Measurements from ENCODE around the gene RHOT2.
"Not testable (repeated sequence)": the region's sequence is repeated elsewhere in the genome, so short reads cannot be mapped to it uniquely, and the experiment has no call there.

Gene RHOT2

DNA sequence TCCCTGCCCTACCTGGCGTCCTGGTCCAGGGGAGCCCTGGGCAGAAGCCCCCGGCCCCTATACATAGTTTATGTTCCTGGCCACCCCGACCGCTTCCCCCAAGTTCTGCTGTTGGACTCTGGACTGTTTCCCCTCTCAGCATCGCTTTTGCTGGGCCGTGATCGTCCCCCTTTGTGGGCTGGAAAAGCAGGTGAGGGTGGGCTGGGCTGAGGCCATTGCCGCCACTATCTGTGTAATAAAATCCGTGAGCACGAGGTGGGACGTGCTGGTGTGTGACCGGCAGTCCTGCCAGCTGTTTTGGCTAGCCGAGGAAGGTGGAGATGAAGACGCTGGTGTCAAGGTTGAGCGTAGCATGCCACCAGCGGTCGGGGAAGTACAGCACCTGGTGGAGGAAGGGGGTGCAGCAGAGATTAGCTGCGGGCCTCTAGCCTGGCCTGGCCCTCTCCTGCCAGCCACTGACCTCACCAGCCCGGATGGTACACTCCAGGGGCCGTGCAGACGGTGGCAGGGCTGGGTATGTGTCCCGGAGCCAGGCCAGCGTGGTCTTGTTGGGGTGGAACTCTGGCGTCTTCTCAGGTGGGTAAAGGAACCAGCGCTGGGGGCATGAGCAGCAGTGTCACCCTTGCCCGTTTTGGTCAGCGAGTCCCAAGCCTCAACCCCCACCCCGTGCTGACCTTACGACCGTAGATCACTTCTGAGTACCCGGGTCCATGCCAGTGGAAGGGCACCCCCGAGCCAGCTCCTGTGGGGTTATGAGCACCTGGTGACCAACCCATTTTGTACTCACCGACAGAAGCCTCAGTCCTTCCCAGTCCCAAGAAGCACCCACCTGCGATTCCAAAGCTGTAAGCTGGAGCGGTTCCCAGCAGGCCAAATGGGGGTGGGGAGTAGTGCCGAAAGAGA, 14.8 kb downstream of the RHOT2 start:
- no peak for DNase-seq

DNA sequence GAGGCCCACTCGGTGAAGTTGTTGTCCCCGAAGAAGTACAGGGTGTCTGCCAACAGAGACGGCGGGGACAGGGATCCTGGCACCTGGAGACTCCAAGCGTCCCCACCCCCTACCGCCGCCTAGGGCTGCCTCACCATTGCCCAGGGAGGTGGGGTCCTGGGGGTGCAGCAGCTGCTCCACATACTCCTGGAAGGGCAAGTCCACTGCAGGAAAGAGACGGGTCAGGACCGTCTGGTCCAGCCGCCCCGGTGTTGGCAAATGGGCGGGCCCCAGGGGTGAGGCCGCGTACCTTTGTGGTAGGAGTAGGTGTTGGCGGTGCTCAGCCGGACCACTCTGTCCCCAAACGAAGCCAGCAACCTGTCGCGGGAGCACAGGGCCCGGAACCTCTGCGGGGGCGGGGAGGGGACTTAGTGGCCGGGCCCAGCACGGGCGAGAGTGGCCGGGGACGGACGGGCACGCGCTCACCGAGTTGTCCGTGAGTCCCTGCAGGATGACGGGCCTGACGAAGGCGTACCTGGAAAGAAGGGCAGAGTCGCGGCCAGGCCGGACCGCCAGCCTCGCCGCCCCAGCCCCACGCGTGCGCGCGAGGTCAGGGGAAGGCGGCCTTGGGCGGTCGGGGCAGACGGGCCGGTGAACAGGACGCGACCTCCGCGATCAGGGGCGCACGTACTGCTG, 15.6 kb downstream of the RHOT2 start:
- no peak for DNase-seq

DNA sequence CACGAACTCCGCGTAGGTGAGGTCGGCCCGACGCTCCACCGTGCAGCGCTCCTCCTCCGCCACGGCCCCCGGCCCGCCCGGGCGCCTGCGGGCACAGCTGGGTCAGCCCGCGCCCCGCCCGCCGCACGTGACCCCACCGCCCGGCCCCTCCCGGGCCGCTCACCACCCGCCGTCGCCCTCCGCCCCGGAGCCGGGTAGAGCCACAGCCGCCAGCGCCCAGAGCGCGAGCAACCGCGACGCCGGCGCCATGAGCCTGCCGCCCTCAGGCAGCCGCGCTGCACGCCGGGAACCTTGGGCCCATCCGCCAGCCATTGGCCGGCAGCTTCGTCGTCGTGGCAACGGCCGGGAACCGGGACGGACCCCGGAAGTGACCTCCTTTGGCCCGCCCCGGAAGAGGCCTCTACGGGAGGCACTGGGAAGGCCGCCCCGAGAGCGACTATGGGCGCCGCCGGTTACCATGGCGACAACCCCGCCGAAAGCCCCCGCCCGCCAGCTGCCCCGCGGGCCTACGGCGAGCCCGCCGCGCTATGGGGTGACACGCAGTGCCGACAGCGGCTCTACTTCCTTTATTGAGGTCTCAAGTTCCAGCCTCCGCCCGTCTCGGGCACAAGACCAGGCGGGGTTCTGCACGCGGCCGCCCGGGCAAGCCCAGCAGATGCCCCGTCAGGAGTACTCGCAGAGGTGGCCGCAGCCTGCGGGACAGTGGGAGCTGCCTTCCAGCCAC, 16.3 kb downstream of the RHOT2 start, which contains the start of gene JMJD8:
TSS of gene JMJD8 (minus strand) at position 264 of the 724 bp plus-strand sequence. CDS start at position 249, 15 bp downstream.
- DNase-seq = peak; percentile 95 to 96

DNA sequence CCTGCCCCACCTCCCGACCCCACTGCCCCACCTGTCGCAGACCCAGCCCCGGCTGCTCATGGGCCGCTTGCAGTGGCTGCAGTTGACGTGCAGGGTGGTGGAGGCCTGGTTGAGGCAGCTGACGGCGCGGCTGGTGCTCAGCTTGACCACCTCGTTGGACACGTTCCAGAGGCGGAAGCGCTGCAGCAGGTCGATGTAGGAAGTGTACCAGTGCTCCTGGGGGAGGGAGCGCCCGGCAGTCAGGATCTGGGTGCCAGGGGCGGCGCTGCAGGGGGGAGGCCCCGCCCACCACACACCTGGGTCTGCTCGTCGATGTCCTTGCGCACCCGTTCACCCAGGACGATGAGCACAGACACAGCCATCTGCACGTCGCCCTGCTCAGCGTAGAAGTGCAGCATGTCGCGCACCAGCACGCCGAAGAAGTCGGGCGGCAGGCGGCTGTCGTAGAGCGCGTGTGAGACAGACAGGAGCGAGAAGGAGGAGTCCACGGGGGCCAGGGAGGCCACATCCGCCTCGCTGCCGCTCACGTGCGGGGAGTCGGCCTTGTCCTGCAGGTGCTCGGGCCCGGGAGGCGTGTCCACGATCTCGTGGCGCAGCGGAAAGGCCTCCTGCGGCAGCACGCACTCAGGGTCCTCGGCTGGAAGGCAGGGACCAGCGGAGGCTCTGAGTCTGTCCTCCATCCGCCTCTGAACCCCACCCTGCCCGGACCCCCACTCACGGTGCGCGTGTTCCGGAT, 17.2 kb downstream of the RHOT2 start:
- no peak for DNase-seq

DNA sequence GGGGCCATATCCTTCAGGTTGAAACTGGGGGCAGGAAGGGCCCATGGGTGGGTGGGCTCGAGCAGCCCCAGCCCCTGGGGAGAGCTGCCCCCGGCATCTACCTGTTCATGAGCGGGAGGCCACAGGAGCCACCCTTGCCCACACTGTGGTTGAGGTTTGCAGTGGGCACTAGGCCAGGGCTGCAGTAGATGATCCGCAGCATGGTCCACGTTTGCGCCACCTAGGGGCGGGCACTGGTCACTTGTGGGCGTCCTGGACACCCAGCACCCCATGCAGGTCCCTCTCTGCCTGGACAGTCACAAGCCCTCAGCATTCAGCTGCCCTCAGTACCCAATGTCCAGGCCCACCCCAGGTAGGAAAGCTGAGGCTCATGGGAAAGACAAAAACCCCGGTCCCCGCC, 18.0 kb downstream of the RHOT2 start:
- no peak for DNase-seq

DNA sequence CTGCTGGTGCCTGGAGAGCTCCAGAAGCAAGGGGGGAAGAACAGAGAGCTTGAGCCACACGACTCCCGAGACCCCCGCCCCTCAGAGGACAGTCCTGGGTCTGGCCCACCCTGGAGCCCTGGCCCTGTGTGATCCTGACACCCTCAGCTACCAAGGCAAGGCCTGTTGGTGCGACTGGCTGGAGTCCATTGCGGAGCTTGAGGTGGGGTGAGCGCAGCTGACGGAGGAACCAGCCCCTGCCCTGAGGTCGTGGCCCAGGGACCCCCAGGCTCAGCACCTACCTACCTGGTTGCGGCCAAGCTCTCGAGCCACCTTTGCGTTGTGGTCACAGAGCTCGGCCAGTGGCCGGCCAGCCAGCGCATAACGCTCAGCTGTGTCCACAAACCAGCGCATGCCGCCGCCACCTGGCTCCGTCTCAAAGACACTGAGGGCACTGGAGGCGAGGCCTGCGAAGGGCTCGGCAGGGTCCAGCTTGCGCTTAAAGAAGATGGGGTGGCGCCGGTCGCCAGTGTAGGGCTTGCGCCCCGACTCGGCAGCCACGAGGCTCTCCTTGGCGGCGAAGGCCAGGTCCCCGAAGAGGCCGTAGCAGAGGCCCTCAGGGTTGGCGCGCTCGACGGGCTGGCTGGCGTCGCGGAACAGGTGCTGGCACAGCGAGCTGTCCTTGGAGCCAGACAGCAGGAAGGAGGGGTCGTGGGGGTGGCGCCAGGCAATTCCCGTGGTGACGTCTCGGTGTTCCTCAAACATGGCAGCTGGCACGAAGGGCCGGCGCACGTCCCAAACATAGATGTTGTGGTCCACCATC, 18.7 kb downstream of the RHOT2 start:
- DNase-seq = no peak

DNA sequence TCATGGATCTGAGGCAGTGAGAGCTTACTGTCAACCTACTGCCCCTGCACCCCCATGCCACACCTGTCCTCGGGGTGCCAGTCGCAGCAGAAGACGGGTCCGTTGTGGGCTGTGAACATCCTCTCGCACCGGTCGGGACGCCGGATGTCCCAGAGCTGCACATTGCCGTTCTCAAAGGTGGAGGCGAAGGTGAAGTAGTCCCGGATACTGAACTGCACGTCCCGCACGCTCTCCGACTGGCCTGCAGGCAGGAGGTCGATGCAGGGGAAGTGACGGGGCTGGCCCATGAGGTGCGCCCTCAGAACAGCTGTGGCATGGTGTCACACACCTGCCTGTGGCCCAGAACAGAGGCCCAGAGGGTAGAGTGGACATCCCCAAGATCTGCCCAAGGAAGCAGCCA, 19.6 kb downstream of the RHOT2 start:
- DNase-seq = no peak

DNA sequence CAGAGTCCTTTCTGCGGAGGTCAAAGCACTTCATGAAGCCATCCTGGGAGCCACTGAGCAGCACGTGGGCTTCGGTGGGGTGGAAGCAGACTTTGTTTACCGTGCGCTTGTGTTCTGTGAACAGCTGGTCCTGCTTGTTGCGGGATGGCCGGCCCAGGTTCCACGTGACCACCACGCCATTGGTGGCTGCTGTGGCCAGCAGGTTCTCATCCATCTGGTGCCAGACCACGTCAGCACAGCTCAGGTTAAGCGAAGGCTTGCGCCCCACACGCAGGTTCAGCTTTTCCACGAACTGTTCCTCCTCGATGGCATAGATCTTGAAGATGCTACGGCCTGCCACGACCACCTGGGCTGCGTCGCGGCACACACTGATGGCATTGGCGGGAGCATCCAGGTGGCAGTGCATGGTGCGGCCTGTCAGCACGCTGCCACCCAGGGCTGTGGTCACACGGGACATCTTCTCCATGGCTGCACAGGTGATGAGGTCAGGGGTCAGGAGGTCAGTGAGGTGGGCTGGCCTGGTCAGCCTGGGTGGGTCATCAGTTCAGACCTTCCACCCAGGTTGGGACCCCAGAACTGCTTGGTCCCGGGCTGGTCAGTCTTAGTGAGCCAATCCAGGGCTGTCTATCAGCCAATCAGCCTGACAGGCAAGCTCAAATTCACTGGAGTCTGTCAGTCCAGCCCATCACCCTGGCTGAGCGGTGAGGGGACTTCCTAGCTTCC, 21.4 kb downstream of the RHOT2 start:
- DNase-seq = no peak

DNA sequence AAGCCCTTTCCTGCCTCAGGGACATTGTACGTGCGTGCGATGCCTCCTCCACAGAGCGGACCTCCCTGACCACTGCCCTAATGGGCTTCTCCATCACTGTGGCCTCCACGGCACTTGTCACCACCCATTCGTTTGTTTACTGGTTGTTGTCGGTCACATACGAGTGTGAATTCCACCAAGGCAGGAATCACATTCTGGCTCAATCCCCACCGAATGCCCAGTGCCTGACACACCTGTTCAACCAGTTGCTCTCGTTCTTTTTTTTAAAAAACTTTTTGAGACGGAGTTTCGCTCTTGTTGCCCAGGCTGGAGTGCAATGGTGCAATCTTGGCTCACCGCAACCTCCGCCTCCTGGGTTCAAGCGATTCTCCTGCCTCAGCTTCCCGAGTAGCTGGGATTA, 23.3 kb downstream of the RHOT2 start:
- not testable (repeated sequence) for DNase-seq

DNA sequence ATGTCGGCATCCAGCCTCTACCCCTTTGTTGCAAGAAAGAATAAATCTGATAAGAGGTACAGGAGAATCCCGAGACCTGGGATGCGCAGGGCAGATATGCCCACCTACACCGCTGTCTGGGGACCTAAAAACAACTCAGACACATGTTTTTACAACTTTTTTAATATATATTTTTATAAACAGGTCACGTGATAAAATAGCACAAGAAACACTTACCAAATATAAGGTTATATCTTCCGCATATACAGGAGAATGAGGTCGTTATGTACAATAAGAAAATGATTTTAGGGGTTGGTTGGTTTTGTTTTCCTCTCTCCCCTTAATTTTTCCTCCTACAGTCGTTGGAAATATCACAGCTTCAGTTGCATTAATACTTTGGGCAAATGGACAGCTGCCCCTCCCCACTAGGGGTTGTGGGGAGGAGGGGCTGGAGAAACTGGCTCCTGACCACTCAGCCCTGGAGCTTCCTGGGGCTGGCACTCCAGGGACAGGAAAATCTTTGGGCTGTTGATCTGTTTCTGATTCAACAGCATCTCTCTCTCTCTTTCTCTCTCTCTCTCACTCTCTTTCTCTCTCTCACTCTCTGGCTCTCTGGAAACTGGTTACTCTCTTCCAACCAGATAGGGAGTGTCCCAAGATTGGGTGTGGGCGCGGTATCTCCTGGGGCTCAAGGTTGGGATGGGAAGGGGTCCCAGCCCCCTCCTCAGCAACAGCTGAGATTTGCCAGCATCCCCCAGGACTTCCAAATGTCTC, 24.6 kb downstream of the RHOT2 start:
- DNase-seq = no peak

DNA sequence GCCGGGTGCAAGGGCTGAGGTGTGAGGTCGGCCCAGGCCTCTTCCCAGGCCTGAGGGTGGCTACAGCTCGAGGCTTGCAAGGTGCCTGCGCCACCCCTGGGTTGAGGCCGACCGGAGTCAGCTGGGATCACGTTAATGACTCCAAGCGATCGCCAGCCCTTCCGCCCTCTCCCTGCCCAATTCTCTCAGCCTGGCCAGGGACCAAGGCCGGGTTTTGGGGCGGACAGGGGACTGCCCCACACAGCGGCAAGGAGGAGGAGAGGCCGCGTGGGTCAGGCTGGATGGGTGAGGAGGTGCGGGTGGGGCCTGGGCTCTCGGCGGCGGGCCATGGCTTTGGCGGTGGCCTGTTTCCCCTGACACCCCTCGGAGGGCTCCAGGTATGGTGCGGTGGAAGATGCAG, 25.4 kb downstream of the RHOT2 start:
- no peak for DNase-seq

DNA sequence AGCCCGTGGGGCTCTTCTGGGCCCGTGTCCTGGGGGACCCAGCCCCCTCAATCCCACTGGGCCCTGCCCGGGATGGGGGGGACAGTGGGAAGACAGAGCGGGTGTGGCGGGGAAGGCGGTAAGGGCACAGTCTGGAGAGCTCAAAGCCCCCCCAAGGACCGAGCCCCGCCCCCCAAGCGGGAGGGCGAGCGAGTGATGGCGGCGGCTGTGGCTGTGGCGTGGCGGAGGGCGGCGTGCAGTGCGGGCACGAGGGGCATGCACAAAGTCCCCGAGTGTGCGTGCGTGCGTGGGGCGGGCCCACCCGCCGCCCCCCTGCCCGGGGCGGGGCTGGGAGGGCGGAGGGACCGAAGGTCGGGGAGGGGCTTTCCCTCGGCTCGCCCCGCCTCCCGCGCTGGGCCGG, 25.8 kb downstream of the RHOT2 start:
- no peak for DNase-seq

DNA sequence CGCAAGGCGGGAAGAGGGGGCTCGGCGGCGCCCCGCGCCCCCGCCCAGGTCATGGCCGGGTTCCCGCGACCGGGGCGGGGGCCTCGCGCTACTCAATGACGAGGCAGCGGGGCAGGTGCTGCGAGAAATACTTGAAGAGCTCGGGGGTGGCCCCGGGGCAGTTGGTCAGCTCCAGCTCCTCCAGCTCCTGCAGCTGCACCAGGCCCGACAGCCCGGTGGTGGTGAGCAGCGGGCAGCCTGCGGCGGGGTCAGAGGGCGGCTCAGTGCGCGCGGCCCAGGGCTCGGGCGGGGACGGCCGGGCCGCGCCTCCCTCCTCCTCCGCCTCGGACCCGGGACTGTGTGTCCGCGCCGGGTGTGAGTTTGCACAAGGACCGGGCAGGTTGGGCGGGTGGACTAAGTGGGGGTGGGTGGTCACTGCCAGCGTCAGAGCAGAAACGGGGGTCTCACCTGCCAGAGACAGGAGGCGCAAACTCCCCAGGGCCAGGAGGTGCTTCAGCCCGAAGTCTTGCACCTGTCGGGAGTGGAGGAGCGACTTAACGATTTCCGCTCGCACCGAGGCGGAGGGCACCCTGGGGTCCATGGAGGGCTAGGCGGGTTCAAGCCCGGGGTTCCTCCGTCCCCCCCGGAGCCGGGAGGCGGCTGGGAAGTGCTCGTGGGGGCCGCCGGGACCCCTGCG, 26.4 kb downstream of the RHOT2 start:
- no peak for DNase-seq

DNA sequence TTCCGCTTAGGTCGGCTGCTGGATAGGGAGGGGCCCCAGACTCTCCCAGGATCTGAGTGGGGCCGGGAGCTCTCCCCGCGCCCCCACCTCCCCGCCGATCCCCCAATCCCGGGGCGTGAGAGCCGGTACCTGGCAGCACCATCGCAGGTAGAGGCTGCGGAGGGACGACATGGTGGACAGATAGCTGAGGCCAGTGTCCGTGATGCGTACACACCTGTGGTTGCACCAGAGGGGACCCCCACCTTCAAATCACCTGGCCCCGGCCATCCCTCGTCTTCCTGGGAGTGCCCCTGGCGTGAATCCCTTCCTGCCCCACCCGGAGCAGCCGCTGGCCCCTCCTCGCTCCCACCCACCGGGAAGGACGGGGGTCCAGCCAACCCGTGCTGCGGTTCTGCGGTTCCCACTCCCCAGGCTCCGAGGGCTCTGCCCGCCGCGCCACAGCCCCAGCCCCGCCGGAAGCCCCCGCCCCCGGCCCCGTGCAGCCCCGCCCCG, 27.0 kb downstream of the RHOT2 start:
- DNase-seq = no peak

DNA sequence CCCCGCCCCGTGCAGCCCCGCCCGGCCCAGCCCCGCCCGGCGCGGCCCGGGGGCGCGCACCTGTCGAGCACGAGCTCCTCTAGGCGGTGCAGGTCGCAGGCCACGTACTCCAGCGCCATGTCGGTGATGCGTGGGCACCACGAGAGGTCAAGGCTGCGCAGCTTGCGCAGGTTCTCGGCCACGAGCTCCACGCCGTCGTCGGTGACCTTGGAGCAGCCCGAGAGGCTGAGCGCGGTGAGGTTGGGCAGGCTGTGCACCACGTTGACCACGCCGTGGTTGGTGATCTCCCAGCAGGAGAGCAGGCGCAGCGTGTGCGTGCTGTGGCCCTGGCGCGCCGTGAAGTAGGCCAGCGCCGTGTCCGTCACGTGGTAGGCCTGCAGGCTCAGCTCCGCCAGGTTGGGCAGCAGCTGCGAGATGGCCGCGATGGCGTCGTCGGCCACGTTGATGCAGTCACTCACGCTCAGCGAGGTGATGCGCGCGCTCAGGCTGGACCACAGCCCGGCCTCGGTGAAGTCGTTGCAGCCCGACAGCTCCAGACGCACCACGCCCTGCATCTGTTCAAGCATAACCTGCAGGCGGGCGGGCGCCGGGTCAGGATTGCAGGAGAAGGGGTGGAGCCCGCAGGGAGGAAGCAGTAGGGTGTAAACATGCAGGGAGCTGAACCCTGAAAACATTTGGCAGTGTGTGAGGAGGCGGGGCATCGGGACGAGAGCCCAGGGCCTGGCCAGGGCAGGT, 27.6 kb downstream of the RHOT2 start:
- peak; percentile 62 to 69 for DNase-seq

DNA sequence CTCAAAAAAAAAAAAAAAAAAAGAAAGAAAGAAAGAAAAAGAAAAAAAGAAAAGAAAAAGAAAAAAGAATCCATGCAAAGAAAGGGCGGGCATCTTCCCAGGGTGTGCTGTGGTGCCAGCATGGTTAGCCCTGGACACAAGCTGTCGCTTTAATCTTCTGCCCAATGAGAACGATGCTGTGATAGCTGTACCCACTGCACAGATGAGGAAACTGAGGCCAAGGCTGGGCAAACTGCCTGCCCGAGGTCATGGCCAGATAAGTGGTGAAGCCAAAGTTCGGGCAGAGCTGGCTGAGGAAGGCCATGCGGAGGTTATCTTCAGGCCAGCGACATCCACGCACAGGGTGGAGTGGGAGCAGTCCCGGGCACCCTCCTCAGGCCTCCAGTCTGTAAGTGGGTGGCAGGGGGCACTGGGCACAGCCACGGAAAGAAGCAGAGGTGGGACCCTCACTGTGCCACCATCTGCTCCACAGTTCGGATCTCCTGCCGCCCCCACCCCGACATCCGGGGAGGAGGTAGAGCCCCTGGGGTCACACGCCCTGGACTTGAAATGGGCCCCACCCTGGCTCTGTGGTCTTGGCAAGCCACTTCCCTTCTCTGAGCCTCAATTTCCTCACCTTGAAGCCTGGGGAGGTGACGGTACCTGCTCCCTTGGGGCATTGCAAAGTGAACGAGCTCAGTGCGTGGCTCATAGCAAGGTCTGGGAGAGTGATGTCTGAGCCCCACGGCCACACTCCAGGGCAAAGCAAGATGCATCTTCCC, 31.2 kb downstream of the RHOT2 start:
- DNase-seq = no peak

DNA sequence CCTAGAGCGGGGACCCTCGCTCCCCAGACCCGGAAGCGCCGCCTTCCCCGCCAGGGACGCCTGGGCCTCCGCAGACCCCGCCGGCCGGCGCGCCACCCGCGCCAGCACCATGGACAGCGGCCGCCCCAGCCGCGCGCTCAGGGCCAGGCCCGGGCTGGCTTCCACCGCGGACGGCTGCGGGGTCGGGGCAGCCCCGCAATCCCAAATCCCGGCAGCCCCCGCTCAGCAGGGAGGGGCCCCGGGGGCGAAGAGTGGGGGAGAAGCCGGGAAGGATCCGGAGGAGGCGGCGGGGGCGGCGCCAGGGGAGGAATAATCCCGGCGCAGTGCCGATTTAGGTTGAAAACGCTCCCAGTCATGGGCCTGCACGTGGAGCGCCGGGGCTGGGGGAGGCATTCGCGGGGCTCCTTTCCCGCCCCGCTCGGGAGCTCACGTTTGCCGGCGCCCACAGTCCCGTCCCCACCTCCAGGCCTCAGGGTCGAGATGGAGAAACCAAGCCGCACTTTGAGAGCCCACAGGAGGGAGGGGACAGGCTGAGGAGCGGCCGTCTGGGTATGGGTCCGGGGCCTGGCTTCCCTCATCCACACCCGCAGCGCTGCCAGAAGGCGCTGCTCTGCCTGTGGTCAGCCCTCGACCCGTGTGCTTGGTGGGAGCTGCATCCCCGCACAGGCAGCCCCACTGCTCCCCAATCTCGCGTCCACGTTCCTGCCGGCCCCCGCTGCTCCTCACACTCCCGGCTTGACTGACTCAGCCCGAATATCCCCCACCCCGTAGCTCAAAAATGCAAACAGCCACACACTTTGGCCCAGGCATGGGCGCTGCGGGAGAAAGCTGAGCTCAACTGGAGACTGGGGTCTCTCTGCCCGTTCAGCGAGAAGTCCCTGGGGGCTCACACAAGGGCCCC, 33.0 kb downstream of the RHOT2 start:
- no peak for DNase-seq

Measured in activated CD4-positive, alpha-beta T cell treated with anti-CD3 and anti-CD28 coated beads for 4 hours (primary cell).